HG03064 (cell line): ENCODE results near the gene SPINT1.
A peak's percentile ranks its signal among the peaks of the same experiment; 100 is the strongest.

Experiments used
- ATAC-seq: cut with Tn5 transposase; IDR thresholded peaks from one replicate; pipeline ENCODE4 v1.9.1; 2021; ENCODE audit warnings: low read depth; ENCODE audit not compliant: unreplicated experiment

Gene SPINT1

GRCh38 chr15:40891138-40891537 is 47.3 kb downstream of the SPINT1 start:
- ATAC-seq: no peak

- ATAC-seq: no peak
These were observed 48.1 kb downstream of the SPINT1 start for GRCh38 chr15:40891810-40892446.

- ATAC-seq: no peak
These were observed 48.7 kb downstream of the SPINT1 start for GRCh38 chr15:40892447-40893012.

- no peak for ATAC-seq
These were observed 49.3 kb downstream of the SPINT1 start for GRCh38 chr15:40893019-40893670.

- ATAC-seq: peak; percentile 76
These were observed 50.2 kb downstream of the SPINT1 start, which contains the start of gene VPS18 for GRCh38 chr15:40893733-40894680. Gene VPS18, plus strand, starts transcription at chr15:40894450. Its CDS starts 319 bp downstream, at chr15:40894769.

- no peak for ATAC-seq
These were observed 51.0 kb downstream of the SPINT1 start for GRCh38 chr15:40894681-40895448.

- no peak for ATAC-seq
These were observed 55.8 kb downstream of the SPINT1 start for GRCh38 chr15:40899536-40900207.

GRCh38 chr15:40900256-40901052 is 56.6 kb downstream of the SPINT1 start:
- no peak for ATAC-seq

GRCh38 chr15:40901053-40901443 is 57.2 kb downstream of the SPINT1 start:
- no peak for ATAC-seq

- ATAC-seq: no peak
These were observed 59.0 kb downstream of the SPINT1 start for GRCh38 chr15:40902605-40903561.

- ATAC-seq: no peak
These were observed 60.8 kb downstream of the SPINT1 start for GRCh38 chr15:40904552-40905201.

GRCh38 chr15:40906091-40906990 is 62.5 kb downstream of the SPINT1 start:
- peak; percentile 59 for ATAC-seq

GRCh38 chr15:40906991-40907802 is 63.3 kb downstream of the SPINT1 start:
- no peak for ATAC-seq
